Fibroblast of skin of abdomen (primary cell): ENCODE measurements around the gene NSDHL.

Experiments used
- DNase-seq: peaks from one replicate; pipeline ENCODE4 v3.0.0-alpha.2; 2013

Gene NSDHL

GRCh38 chrX:152845618-152846240 is 14.9 kb downstream of the NSDHL start:
- DNase-seq: no peak

GRCh38 chrX:152847281-152847680 is 16.4 kb downstream of the NSDHL start:
- DNase-seq: no peak

GRCh38 chrX:152850465-152850864 is 19.6 kb downstream of the NSDHL start:
- DNase-seq: no peak

- no peak for DNase-seq
These were observed 23.1 kb downstream of the NSDHL start for GRCh38 chrX:152853986-152854385.

GRCh38 chrX:152861116-152861515 is 30.3 kb downstream of the NSDHL start:
- DNase-seq: no peak

- no peak for DNase-seq
These were observed 31.0 kb downstream of the NSDHL start for GRCh38 chrX:152861826-152862225.

GRCh38 chrX:152865232-152865920 is 34.5 kb downstream of the NSDHL start:
- no peak for DNase-seq

GRCh38 chrX:152866386-152866785 is 35.5 kb downstream of the NSDHL start:
- no peak for DNase-seq

- DNase-seq: no peak
These were observed 39.1 kb downstream of the NSDHL start for GRCh38 chrX:152869972-152870371.

- no peak for DNase-seq
These were observed 40.4 kb downstream of the NSDHL start for GRCh38 chrX:152871260-152871659.

DNA sequence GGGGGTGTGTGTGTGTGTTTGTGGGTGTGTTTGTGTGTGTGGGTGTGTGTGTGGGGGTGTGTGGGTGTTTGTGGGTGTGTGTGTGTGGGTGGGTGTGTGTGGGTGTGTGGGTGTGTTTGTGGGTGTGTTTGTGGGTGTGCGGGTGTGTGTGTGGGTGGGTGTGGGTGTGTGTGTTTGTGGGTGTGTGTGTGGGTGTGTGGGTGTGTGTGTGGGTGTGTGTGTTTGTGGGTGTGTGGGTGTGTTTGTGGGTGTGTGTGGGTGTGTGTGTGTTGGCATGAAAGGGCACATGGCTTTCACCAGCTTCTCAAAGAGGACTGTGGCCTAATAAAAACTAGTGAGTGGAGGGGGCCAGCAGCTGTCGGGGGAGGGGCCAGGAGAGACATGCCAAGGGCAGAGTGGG is 41.7 kb downstream of the NSDHL start:
- DNase-seq: no peak

DNA sequence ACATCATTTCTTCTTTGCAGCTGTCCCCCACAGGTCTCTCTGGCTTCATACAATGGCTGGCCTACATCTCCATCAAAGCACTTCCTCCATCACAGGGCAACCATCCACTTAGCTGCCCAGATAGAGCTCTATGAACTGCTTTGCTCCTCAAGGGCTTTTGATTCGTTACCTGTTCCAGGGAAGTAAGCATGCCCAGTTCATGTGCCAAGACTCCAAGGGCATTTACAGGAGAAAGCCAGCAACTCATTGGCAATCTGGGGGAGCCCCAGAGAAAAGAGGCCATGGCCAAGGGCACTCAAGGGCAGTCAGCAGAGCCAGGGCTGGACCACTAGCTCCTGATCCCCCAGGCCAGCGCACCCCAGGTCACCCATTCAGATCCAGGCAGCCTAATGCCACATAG is 42.5 kb downstream of the NSDHL start:
- DNase-seq: no peak

DNA sequence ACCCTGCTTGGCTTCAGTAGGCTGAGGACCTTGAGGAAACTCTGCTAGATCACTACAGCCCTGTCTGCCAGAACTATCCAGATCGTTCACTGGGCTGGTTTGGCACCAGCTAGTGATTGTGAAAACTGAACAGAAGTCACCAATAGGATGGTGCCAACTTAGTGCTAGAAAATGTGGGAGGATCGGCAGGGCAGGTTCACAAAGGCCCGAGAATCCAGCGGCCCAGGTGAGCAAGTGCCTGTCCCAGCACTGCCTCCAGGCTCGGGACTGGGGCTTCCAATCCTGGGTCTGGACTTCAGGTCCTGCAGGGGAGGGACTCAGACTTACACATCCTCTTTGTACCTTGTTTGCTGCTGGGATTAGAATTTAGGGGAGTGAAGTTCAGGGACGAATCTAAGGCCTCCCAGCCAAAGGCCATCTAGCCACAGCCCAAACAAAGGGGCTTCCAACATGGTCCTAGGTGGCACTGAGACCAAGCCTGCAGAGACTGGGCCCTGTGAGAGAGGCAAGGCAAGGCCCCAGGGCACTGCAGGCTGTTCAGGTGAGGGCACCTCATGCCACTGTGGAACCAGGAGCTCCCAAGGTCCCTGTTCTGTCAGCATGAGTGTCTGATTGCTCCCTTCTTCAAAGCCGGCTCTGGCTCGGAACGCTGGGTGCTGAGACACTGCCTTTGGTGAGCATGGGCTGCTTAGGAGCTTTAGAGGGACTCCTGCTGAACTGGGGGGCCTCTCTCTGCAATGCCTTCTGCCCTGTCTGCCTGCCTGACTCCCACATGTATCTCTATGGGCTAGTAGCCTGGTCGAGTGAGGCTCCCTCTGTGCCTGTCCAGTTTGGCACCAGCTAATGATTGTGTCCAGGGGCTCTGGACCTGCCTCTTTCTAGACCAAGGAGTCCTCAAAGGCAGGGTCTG is 46.3 kb downstream of the NSDHL start:
- no peak for DNase-seq

GRCh38 chrX:152878976-152879755 is 48.3 kb downstream of the NSDHL start:
- DNase-seq: no peak

DNA sequence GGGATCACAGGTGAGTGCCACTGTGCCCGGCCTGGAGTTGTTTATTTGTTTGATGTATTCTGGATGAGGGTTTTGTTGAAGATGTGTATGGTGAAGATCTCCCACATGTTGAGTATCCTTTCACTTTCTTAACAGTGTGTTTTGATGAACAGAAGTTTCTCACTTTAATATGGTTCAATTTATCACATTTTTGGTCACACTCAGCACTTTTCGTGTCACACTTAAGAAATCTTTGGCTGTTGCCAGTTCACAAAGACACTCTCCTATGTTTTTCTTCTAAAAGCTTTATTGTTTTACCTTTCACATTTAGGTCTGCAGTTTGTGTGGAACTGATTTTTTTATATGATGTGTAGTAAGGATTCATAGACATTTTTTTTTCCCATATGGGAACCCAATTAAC is 50.4 kb downstream of the NSDHL start:
- no peak for DNase-seq

- no peak for DNase-seq
These were observed 53.3 kb downstream of the NSDHL start for GRCh38 chrX:152884171-152884570.

DNA sequence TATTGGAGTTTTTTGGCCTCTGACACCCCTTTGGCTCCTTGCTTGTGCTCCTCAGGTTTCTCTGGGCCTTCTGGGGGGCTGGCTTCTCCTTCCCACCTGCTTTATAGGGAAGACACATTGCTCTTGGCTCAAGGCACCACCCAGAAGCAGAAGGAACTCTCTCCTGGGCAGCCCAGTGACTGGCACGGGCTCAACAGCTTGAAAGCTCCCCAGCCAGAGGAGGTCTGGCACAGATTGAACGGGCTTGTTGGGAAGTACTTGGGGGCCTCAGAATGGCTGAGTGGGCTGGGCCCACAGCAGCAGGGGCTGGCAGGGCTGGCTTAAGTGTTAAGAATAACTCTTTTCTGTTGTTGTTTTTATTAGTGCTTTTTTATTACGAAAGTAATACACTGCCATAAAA is 55.9 kb downstream of the NSDHL start:
- no peak for DNase-seq

DNA sequence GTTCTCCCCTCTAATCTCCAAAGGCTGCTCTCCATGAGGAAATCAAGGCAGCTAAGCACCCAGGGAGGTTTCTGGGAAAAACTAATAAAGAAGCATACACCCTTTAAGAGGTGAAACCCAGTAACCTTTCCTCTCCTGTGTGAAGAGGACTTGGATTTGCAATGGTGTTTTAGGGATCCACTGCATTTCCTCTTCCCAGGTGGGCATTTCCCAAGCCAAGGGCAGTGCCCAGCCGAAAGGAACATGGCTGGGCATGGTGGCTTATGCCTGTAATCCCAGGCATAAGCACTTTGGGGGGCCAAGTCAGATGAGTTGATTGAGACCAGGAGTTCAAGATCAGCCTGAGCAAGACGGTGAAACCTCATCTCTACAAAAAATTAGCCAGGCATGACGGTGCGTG is 61.6 kb downstream of the NSDHL start:
- DNase-seq: no peak

GRCh38 chrX:152892999-152893891 is 62.4 kb downstream of the NSDHL start:
- no peak for DNase-seq

DNA sequence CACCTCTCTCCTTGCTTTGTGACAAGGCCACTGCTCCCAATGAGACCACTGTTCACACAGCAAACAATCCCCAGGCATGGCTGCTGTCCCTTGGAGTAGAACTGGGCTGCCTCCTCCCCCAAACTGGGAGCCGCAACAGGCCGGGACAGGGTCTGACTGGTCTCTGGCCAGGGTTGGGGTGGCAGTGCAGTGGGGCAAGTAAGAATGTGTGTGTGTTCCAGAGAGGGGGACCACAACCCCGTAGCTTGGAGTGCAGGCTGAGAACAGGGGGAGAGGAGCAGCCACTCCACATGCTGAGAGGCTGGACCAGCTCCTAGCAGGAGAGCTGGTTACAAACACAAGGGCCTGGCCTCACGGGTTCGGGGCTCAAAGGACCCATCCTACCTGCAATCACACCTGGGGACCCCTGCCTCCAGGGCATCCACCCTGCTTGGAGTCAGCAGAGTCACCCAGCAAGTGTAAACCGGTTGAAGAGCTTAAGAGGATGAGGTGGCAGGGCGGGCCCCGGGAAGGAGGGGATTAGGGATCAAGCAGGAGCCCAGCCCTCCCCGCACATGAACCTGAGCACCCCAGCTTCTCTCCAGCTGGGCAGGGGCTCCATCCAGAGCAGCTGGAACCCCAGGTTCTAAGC is 63.2 kb downstream of the NSDHL start:
- no peak for DNase-seq

- no peak for DNase-seq
These were observed 64.3 kb downstream of the NSDHL start for GRCh38 chrX:152895121-152895520.
